A673 (cell line): ENCODE results near the gene LRRC38.

Experiments used
- CTCF ChIP-seq: fragments of 300-800, 200-600 bp; sonication (generic); conservative IDR thresholded peaks from 2 replicates; pipeline ENCODE4 v1.5.1; 2017; ENCODE audit warnings: low read depth, mild to moderate bottlenecking, antibody characterized with exemption, low read length, moderate library complexity, mixed read lengths
- EZH2 ChIP-seq: fragments of 200-600 bp; sonication (generic); IDR thresholded peaks from 2 replicates; pipeline ENCODE4 v1.6.1; 2017; ENCODE audit warnings: borderline replicate concordance, low read depth, mild to moderate bottlenecking, mixed read lengths, antibody characterized with exemption, low read length; ENCODE audit not compliant: poor library complexity, severe bottlenecking

GRCh38 chr1:13478692-13479091, 35.1 kb downstream of the LRRC38 start:
- TF ChIP-seq CTCF = no peak
- TF ChIP-seq EZH2 = no peak
